ENCODE results near the gene WDR54.

GRCh38 chr2:74458132-74458937 lies 36.8 kb downstream of the WDR54 start, which contains the start of gene WBP1:
- TF ChIP-seq CTCF (conservative IDR thresholded peaks at IDR 0.05; ENCODE audit: low read depth, low read length) (no peak), EZH2 (IDR thresholded peaks at IDR 0.05; ENCODE audit: low read length, unreplicated experiment) (no peak)
